PC-3 (cell line): Measurements from ENCODE around the gene GPD1. TPM values are rescaled to one million over a fixed set of nuclear protein-coding genes. Genes with fewer than 3 reads are reported as not detected.

Source experiments
- ATAC-seq: fragments of 200-7000 bp; cut with Tn5 transposase; 2 replicates; pipeline ENCODE4 v1.9.1; 2020; ENCODE audit warnings: mild to moderate bottlenecking, moderate library complexity
- BruUV-seq: library from RNA; stranded (reverse); fragments of 400-500 nt; replicated peaks from 2 replicates; lab custom pipeline; 2021; lab: Mats Ljungman, UMichigan
- CTCF ChIA-PET: fragments of 300-600 bp; sonication (Branson Sonifier 250); formaldehyde crosslinking; loops from one replicate; lab custom pipeline; 2022; ENCODE audit warnings: antibody characterized with exemption; lab: Charles Lee
- POLR2A ChIA-PET: fragments of 300-600 bp; sonication (Branson Sonifier 250); formaldehyde crosslinking; loops from one replicate; lab custom pipeline; 2022; ENCODE audit warnings: antibody characterized with exemption; ENCODE audit not compliant: unreplicated experiment; lab: Charles Lee
- DNase-seq: peaks from one replicate; pipeline ENCODE4 v3.0.0-alpha.2; 2015
- H2AFZ ChIP-seq: fragments of 300-600 bp; sonication (generic); 2 replicates; pipeline ENCODE4 v1.6.0; 2016; ENCODE audit warnings: antibody characterized with exemption, low read length
- H3F3A ChIP-seq: fragments of 300-600 bp; sonication (generic); one replicate; pipeline ENCODE4 v1.6.0; 2017; ENCODE audit warnings: antibody characterized with exemption, low read length, control low read depth, mild to moderate bottlenecking; ENCODE audit not compliant: unreplicated experiment
- H3K27ac ChIP-seq: fragments of 300-600 bp; sonication (generic); 2 replicates; pipeline ENCODE4 v1.5.1; 2016; ENCODE audit warnings: mild to moderate bottlenecking, low read length
- H3K27me3 ChIP-seq: fragments of 300-600 bp; sonication (generic); 2 replicates; pipeline ENCODE4 v1.6.1; 2016; ENCODE audit warnings: low read length, mixed read lengths
- H3K36me3 ChIP-seq: fragments of 300-600 bp; sonication (generic); 2 replicates; pipeline ENCODE4 v1.6.1; 2016; ENCODE audit warnings: low read depth, mixed run types, low read length, mixed read lengths
- H3K4me1 ChIP-seq: fragments of 300-600 bp; sonication (generic); 2 replicates; pipeline ENCODE4 v1.5.1; 2016; ENCODE audit warnings: low read length; ENCODE audit not compliant: insufficient read depth
- H3K4me2 ChIP-seq: fragments of 300-600 bp; sonication (generic); 2 replicates; pipeline ENCODE4 v1.6.0; 2016; ENCODE audit warnings: low read length
- H3K4me3 ChIP-seq: fragments of 300-600 bp; sonication (generic); 2 replicates; pipeline ENCODE4 v1.5.1; 2016; ENCODE audit warnings: mild to moderate bottlenecking, low read length, mixed read lengths
- H3K79me2 ChIP-seq: fragments of 300-600 bp; sonication (generic); 2 replicates; pipeline ENCODE4 v1.6.1; 2017; ENCODE audit warnings: low read length, mixed read lengths
- H3K9ac ChIP-seq: fragments of 300-600 bp; sonication (generic); 2 replicates; pipeline ENCODE4 v1.6.0; 2016; ENCODE audit warnings: mild to moderate bottlenecking, low read length
- H3K9me2 ChIP-seq: fragments of 300-600 bp; sonication (generic); replicated peaks from 2 replicates; pipeline ENCODE4 v1.6.1; 2016; ENCODE audit warnings: mixed run types, low read length, mixed read lengths
- H3K9me3 ChIP-seq: fragments of 300-600 bp; sonication (generic); 2 replicates; pipeline ENCODE4 v1.6.1; 2016; ENCODE audit warnings: low read length, mixed read lengths
- H4K20me1 ChIP-seq: fragments of 300-600 bp; sonication (generic); 2 replicates; pipeline ENCODE4 v1.6.1; 2016; ENCODE audit warnings: low read length, mixed read lengths
- CTCF ChIP-seq: fragments of 300-600 bp; sonication (generic); conservative IDR thresholded peaks from 2 replicates; pipeline ENCODE4 v1.5.1; 2017; ENCODE audit warnings: antibody characterized with exemption, low read depth, mild to moderate bottlenecking, low read length
- EZH2 ChIP-seq: fragments of 300-600 bp; sonication (generic); IDR thresholded peaks from one replicate; pipeline ENCODE4 v1.6.1; 2017; ENCODE audit warnings: antibody characterized with exemption, mild to moderate bottlenecking, low read length; ENCODE audit not compliant: unreplicated experiment
- EZH2phosphoT487 ChIP-seq: fragments of 300-600 bp; sonication (generic); IDR thresholded peaks from 2 replicates; pipeline ENCODE4 v1.6.1; 2018; ENCODE audit warnings: mild to moderate bottlenecking, antibody characterized with exemption, low read length, borderline replicate concordance
- intact Hi-C: fragments of 100-400 bp; cut with micrococcal nuclease; formaldehyde crosslinking; loops from 2 replicates; pipeline ENCODE4 v1.9.0; 2023
- total RNA-seq: library from RNA; depleted of rRNA; stranded (reverse); fragments of >200 nt; gene quantifications from 2 replicates; pipeline ENCODE4 v1.2.3, GENCODE V29; 2014

GPD1 gene
- total RNA-seq, 1 experiment from 2014 or later, result 0.11 TPM

GRCh38 chr12:50121641-50122040 is 17.8 kb downstream of the GPD1 start:
- ATAC-seq (no peak), DNase-seq (no peak)
- no peaks in the 10 kb centered on the region for H3K4me1 ChIP-seq
- no peaks in the 10 kb centered on the region for H4K20me1 ChIP-seq
- no peaks in the 10 kb centered on the region for H3K9me3 ChIP-seq
- H3K4me2 ChIP-seq, result no peak overlapping the region
- ChIA-PET POLR2A (no interaction called here), CTCF (no interaction called here)
- H3K27me3 ChIP-seq, result no peaks in the 10 kb centered on the region
- no peak overlapping the region for H3K9ac ChIP-seq
- H2AFZ ChIP-seq, result no peak overlapping the region
- H3K36me3 ChIP-seq, result peaks cover 21% of the 10 kb centered on the region
- intact Hi-C loops, result no loop called here
- H3F3A ChIP-seq, result no peaks in the 10 kb centered on the region
- no TSS peak for BruUV-seq
- no peak overlapping the region for H3K4me3 ChIP-seq
- H3K9me2 ChIP-seq, result no peaks in the 10 kb centered on the region
- H3K27ac ChIP-seq, result no peak overlapping the region
- H3K79me2 ChIP-seq, result peaks cover 13% of the 10 kb centered on the region
- TF ChIP-seq CTCF, result no peak
- no peak for TF ChIP-seq EZH2
- TF ChIP-seq EZH2phosphoT487, result no peak

DNA sequence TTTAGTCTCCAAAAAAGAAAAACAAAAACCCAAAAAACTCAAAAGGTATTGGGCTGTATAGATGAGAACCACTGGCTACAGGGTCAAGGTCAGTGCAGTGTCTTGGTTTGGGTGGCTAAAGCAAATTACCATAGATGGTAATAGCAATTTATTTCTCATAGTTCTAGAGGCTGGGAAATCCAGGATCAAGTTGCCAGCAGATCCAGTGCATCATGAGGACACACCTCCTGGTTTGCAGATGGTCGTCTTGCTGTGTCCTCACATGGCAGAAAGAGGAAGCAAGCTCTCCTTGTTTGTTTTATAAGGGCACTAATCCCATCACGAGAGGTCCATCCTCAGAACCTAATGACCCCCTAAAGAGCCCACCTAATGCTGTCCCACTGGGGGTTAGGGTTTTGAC is 19.4 kb downstream of the GPD1 start:
- H3K27ac ChIP-seq, result no peak overlapping the region
- H3K36me3 ChIP-seq, result peaks cover 26% of the 10 kb centered on the region
- intact Hi-C loops, result no loop called here
- H3K27me3 ChIP-seq, result no peaks in the 10 kb centered on the region
- no peaks in the 10 kb centered on the region for H3K9me2 ChIP-seq
- H3K9ac ChIP-seq, result no peak overlapping the region
- H4K20me1 ChIP-seq, result no peaks in the 10 kb centered on the region
- no peaks in the 10 kb centered on the region for H3F3A ChIP-seq
- ChIA-PET POLR2A (no interaction called here), CTCF (no interaction called here)
- no peak for TF ChIP-seq EZH2
- TF ChIP-seq CTCF, result no peak
- no peak for TF ChIP-seq EZH2phosphoT487
- no TSS peak for BruUV-seq
- no peak overlapping the region for H2AFZ ChIP-seq
- peaks cover 4% of the 10 kb centered on the region for H3K79me2 ChIP-seq
- H3K9me3 ChIP-seq, result no peaks in the 10 kb centered on the region
- H3K4me2 ChIP-seq, result no peak overlapping the region
- ATAC-seq, result no peak
- no peaks in the 10 kb centered on the region for H3K4me1 ChIP-seq
- no peak for DNase-seq
- no peak overlapping the region for H3K4me3 ChIP-seq

DNA sequence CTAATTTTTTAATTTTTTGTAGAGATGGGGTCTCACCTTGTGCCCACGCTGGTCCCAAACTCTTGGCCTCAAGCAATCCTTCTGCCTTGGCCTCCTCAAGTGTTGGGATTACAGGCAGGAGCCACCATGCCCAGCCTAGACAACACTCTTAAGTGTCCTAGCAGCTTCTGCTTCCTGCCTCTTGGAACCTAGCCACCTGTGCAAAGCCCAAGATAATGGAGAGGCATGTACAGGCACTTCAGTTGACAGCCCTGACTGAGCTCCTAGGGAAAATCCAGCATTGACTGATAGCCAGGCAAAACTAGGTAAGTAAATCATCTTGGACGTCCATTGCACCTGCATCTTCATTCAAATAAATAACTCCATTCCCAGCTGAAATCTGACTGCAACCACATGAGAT is 23.7 kb downstream of the GPD1 start:
- intact Hi-C loops, result loop anchor here (5.0 kb wide), 1 partner anchor 50 kb away; no protein-coding TSS in a partner anchor
- no peak overlapping the region for H3K27ac ChIP-seq
- POLR2A ChIA-PET, result interaction anchor here (0.5 kb wide), 1 partner anchor 37 kb away, joined by 5 read pairs; no protein-coding TSS in a partner anchor
- no peaks in the 10 kb centered on the region for H3K27me3 ChIP-seq
- ATAC-seq, result no peak
- H3K9me3 ChIP-seq, result no peaks in the 10 kb centered on the region
- no peaks in the 10 kb centered on the region for H3K79me2 ChIP-seq
- no peak overlapping the region for H2AFZ ChIP-seq
- no peaks in the 10 kb centered on the region for H4K20me1 ChIP-seq
- H3K4me2 ChIP-seq, result no peak overlapping the region
- no peaks in the 10 kb centered on the region for H3K4me1 ChIP-seq
- H3K36me3 ChIP-seq, result peaks cover 23% of the 10 kb centered on the region; the same call in 1 of the 2 replicates
- BruUV-seq, result no TSS peak
- no peak for TF ChIP-seq EZH2phosphoT487
- TF ChIP-seq EZH2, result no peak
- TF ChIP-seq CTCF, result no peak
- CTCF ChIA-PET, result no interaction called here
- DNase-seq, result no peak
- no peaks in the 10 kb centered on the region for H3F3A ChIP-seq
- no peaks in the 10 kb centered on the region for H3K9me2 ChIP-seq
- H3K9ac ChIP-seq, result no peak overlapping the region
- no peak overlapping the region for H3K4me3 ChIP-seq
